ENCODE results near the gene PRORP.
"Not testable (repeated sequence)": the region's sequence is repeated elsewhere in the genome, so short reads cannot be mapped to it uniquely, and the experiment has no call there.

DNA sequence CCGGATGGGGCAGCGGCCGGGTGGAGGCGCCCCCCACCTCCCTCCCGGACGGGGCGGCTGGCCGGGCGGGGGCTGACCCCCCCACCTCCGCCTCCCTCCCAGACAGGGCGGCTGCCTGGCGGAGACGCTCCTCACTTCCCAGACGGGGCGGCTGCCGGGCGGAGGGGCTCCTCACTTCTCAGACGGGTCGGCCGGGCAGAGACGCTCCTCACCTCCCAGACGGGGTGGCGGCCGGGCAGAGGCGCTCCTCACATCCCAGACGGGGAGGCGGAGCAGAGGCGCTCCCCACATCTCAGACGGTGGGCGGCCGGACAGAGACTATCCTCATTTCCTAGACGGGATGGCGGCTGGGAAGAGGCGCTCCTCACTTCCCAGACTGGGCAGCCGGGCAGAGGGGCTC is 30.2 kb downstream of the PRORP start:
- TF ChIP-seq, protein P1, sequence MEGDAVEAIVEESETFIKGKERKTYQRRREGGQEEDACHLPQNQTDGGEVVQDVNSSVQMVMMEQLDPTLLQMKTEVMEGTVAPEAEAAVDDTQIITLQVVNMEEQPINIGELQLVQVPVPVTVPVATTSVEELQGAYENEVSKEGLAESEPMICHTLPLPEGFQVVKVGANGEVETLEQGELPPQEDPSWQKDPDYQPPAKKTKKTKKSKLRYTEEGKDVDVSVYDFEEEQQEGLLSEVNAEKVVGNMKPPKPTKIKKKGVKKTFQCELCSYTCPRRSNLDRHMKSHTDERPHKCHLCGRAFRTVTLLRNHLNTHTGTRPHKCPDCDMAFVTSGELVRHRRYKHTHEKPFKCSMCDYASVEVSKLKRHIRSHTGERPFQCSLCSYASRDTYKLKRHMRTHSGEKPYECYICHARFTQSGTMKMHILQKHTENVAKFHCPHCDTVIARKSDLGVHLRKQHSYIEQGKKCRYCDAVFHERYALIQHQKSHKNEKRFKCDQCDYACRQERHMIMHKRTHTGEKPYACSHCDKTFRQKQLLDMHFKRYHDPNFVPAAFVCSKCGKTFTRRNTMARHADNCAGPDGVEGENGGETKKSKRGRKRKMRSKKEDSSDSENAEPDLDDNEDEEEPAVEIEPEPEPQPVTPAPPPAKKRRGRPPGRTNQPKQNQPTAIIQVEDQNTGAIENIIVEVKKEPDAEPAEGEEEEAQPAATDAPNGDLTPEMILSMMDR (IDR thresholded peaks at IDR 0.05; ENCODE audit: low read length) = not testable (repeated sequence)
- not testable (repeated sequence) for TF ChIP-seq EZH2 (IDR thresholded peaks at IDR 0.05; ENCODE audit: borderline replicate concordance, low read length)

Data from OCI-LY1 (cell line).